AG09309 (cell line): Measurements from ENCODE around the gene C2orf80.

Source experiments
- DNase-seq: peaks from one replicate; pipeline ENCODE4 v3.0.0-alpha.2; 2010; ENCODE audit warnings: low read depth
- H3K4me3 ChIP-seq: 2 replicates; pipeline ENCODE4 v1.5.1; 2011; ENCODE audit warnings: mild to moderate bottlenecking, low read depth, low read length, moderate library complexity; ENCODE audit not compliant: control insufficient read depth
- CTCF ChIP-seq: IDR thresholded peaks from 2 replicates; pipeline ENCODE4 v1.5.1; 2011; ENCODE audit warnings: mild to moderate bottlenecking, low read depth, low read length, inconsistent platforms; ENCODE audit not compliant: insufficient read depth, control insufficient read depth; ENCODE audit errors: missing control alignments

The C2orf80 gene

GRCh38 chr2:208210688-208211451 is 21.0 kb upstream of the C2orf80 start:
- no peak for DNase-seq
- no peak for TF ChIP-seq CTCF
- H3K4me3 ChIP-seq = no peak overlapping the region

GRCh38 chr2:208208335-208209085 is 18.7 kb upstream of the C2orf80 start:
- TF ChIP-seq CTCF = no peak
- DNase-seq = no peak
- H3K4me3 ChIP-seq = no peak overlapping the region

- H3K4me3 ChIP-seq = no peak overlapping the region
- TF ChIP-seq CTCF = no peak
- DNase-seq = no peak
Observed at GRCh38 chr2:208207769-208208168, 17.9 kb upstream of the C2orf80 start.

- TF ChIP-seq CTCF = no peak
- no peak overlapping the region for H3K4me3 ChIP-seq
- no peak for DNase-seq
Observed at GRCh38 chr2:208204166-208204565, 14.3 kb upstream of the C2orf80 start.

- no peak for DNase-seq
- H3K4me3 ChIP-seq = no peak overlapping the region
- no peak for TF ChIP-seq CTCF
Observed at GRCh38 chr2:208195531-208195930, 5.7 kb upstream of the C2orf80 start.

GRCh38 chr2:208192611-208193236 is 2.9 kb upstream of the C2orf80 start:
- no peak for DNase-seq
- no peak for TF ChIP-seq CTCF
- no peak overlapping the region for H3K4me3 ChIP-seq
